H4 (cell line): ENCODE measurements around the gene PLEKHH2. TPM values are rescaled to one million over a fixed set of nuclear protein-coding genes. Genes with fewer than 3 reads are reported as not detected.

Source experiments
- DNase-seq: peaks from one replicate; pipeline ENCODE4 v3.0.0-alpha.2; 2015; ENCODE audit warnings: low spot score
- total RNA-seq: library from RNA; depleted of rRNA; stranded (reverse); fragments of >200 nt; shearing (Covaris generic); gene quantifications from 2 replicates; pipeline ENCODE4 v1.2.3, GENCODE V29; 2014; rRNA removed

Gene PLEKHH2
- total RNA-seq, 1 experiment from 2014 or later = 0.75 TPM

DNA sequence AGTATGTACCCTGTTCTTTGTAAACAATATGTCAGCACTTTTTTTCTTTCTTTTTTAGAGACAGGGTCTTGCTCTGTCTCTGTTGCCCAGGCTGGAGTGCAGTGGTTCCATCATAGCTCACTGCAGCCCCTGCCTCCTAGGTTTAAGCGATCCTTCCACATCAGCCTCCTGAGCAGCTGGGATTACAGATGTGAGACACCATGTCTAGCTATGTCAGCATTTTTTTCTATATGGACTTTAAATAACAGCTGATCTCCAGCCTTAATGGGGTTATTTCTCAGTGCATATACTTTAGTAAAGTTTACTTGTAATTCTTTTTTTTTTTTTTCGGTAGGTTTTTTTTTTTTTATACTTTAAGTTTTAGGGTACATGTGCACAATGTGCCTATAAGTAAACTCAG, 174.9 kb downstream of the PLEKHH2 start:
- DNase-seq = no peak

DNA sequence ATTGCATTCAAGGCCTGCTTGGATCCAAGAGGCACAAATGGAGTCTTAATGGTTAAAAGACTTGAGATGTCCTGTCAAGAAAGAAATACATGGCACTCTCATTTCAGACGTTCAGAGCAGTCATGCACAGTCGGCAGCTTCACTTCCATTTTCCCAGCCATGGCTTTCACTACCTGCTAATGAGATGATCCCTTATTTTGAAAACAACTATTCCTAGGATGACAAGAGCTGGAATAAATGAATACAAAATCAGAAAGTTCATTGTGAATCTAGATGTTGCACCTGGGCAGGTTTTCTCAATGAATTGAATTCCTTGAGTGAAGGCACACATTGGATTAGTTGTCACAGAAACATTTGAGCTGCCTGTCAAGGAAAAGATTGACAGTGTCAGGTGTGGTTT, 175.9 kb downstream of the PLEKHH2 start:
- DNase-seq = no peak

GRCh38 chr2:43814711-43815110, 177.7 kb downstream of the PLEKHH2 start:
- no peak for DNase-seq

Other genes with a start within 250 kb of the PLEKHH2 start
- gene THADA, start 41.2 kb upstream of the PLEKHH2 start, total RNA-seq = 10.9 and 13.5 TPM in 2 replicates
- gene C1GALT1C1L, start 39.2 kb downstream of the PLEKHH2 start, total RNA-seq = 3.9 and 4.2 TPM in 2 replicates
- gene DYNC2LI1, start 136.8 kb downstream of the PLEKHH2 start, total RNA-seq = 13.5 and 21.5 TPM in 2 replicates
- gene ABCG5, start 201.6 kb downstream of the PLEKHH2 start, total RNA-seq = not detected in 2 replicates
- gene ABCG8, start 201.7 kb downstream of the PLEKHH2 start, total RNA-seq = not detected in 2 replicates